Fibroblast of lung (primary cell): ENCODE data around the gene XRCC4. TPM values are rescaled to one million over a fixed set of nuclear protein-coding genes. Genes with fewer than 3 reads are reported as not detected.

Experiments
- DNase-seq, 2 donors: peaks; one replicate each; pipeline versions ENCODE4 v3.0.0 to v3.0.0-alpha.2; 2010; ENCODE audit warnings: low read depth in 2 of 2
- H2AFZ ChIP-seq: 2 replicates; pipeline ENCODE4 v1.5.1; 2012; ENCODE audit warnings: low read length, control low read depth, inconsistent platforms
- H3K27ac ChIP-seq: 2 replicates; pipeline ENCODE4 v1.5.1; 2011; ENCODE audit warnings: low read length, control low read depth; ENCODE audit not compliant: insufficient read depth
- H3K27me3 ChIP-seq: 2 replicates; pipeline ENCODE4 v1.5.1; 2011; ENCODE audit warnings: mild to moderate bottlenecking, low read length; ENCODE audit not compliant: control insufficient read depth, insufficient read depth
- H3K36me3 ChIP-seq: 2 replicates; pipeline ENCODE4 v1.5.1; 2011; ENCODE audit warnings: low read length; ENCODE audit not compliant: control insufficient read depth, insufficient read depth
- H3K4me1 ChIP-seq: 2 replicates; pipeline ENCODE4 v1.5.1; 2011; ENCODE audit warnings: low read length; ENCODE audit not compliant: control insufficient read depth, insufficient read depth; ENCODE audit errors: extremely low read depth
- H3K4me2 ChIP-seq: 2 replicates; pipeline ENCODE4 v1.5.1; 2011; ENCODE audit warnings: low read length, control low read depth; ENCODE audit not compliant: insufficient read depth; ENCODE audit errors: extremely low read depth
- H3K4me3 ChIP-seq, 4 experiments: fragments of 200-600 bp in 1 of 4; sonication (generic) in 1 of 4; replicated peaks in 1 of 4; 2 replicates each; pipeline ENCODE4 v1.5.1; 2011 to 2016; ENCODE audit warnings: low read length in 4 of 4, low read depth in 3 of 4, mild to moderate bottlenecking in 3 of 4, control low read depth in 2 of 4, inconsistent platforms in 1 of 4, mixed read lengths in 1 of 4; ENCODE audit not compliant: insufficient read depth in 1 of 4; ENCODE audit errors: control extremely low read depth in 1 of 4
- H3K79me2 ChIP-seq: 2 replicates; pipeline ENCODE4 v1.5.1; 2012; ENCODE audit warnings: mild to moderate bottlenecking, low read length, inconsistent platforms; ENCODE audit not compliant: control insufficient read depth, insufficient read depth
- H3K9ac ChIP-seq: 2 replicates; pipeline ENCODE4 v1.5.1; 2011; ENCODE audit warnings: mild to moderate bottlenecking, low read length, control low read depth; ENCODE audit not compliant: insufficient read depth
- H3K9me3 ChIP-seq: 2 replicates; pipeline ENCODE4 v1.5.1; 2012; ENCODE audit warnings: low read depth, low read length; ENCODE audit not compliant: control insufficient read depth, insufficient read depth
- H4K20me1 ChIP-seq: 2 replicates; pipeline ENCODE4 v1.5.1; 2011; ENCODE audit warnings: low read length; ENCODE audit not compliant: control insufficient read depth, insufficient read depth; ENCODE audit errors: extremely low read depth
- CTCF ChIP-seq, 2 donors: IDR thresholded peaks in 1 of 2; conservative IDR thresholded peaks in 1 of 2; 1 replicate in 1 of 2; 2 replicates in 1 of 2; pipeline ENCODE4 v1.5.1; 2011 to 2012; ENCODE audit warnings: low read length in 2 of 2, control low read depth in 1 of 2, inconsistent platforms in 1 of 2, low read depth in 1 of 2, mild to moderate bottlenecking in 1 of 2
- EZH2 ChIP-seq: IDR thresholded peaks from 2 replicates; pipeline ENCODE4 v1.5.1; 2012; ENCODE audit warnings: low read length, control low read depth, mild to moderate bottlenecking; ENCODE audit errors: missing control alignments
- polyA plus RNA-seq, 2 donors: library from polyadenylated mRNA; depleted of rRNA in 1 of 2; stranded (reverse) in 1 of 2; unstranded in 1 of 2; fragments of >200 nt; gene quantifications; 2 replicates each; pipeline ENCODE4 v1.2.1, GENCODE V29; 2011 to 2012; ENCODE audit warnings: missing spikeins in 1 of 2
- total RNA-seq: library from RNA; depleted of rRNA; stranded (reverse); fragments of >200 nt; gene quantifications from 2 replicates; pipeline ENCODE4 v1.2.1, GENCODE V29; 2014

The XRCC4 gene
- total and polyA plus RNA-seq, 2 donors (not counting 1 experiment from before 2014, with no cell fraction given), result 7.5 to 7.6 TPM

GRCh38 chr5:83313436-83313835, 236.1 kb downstream of the XRCC4 start:
- Histone ChIP-seq H3K27me3 (no peaks in the 10 kb centered on the region), H3K4me2 (no peak overlapping the region), H3K9me3 (no peaks in the 10 kb centered on the region), H3K4me3 (no peak overlapping the region), H2AFZ (no peak overlapping the region), H3K36me3 (no peaks in the 10 kb centered on the region), H3K27ac (no peak overlapping the region), H3K9ac (no peak overlapping the region), H4K20me1 (no peaks in the 10 kb centered on the region), H3K4me1 (peaks cover 2% of the 10 kb centered on the region), H3K79me2 (no peaks in the 10 kb centered on the region)
- TF ChIP-seq CTCF (conservative IDR thresholded peaks at IDR 0.05 in 1 of 2, IDR thresholded peaks at IDR 0.05 in 1 of 2; ENCODE audit: low read depth in 1 of 2, low read length in 2 of 2), result no peak
- TF ChIP-seq EZH2, result no peak
- peak in 1 of 2 donors; percentile 81 for DNase-seq

DNA sequence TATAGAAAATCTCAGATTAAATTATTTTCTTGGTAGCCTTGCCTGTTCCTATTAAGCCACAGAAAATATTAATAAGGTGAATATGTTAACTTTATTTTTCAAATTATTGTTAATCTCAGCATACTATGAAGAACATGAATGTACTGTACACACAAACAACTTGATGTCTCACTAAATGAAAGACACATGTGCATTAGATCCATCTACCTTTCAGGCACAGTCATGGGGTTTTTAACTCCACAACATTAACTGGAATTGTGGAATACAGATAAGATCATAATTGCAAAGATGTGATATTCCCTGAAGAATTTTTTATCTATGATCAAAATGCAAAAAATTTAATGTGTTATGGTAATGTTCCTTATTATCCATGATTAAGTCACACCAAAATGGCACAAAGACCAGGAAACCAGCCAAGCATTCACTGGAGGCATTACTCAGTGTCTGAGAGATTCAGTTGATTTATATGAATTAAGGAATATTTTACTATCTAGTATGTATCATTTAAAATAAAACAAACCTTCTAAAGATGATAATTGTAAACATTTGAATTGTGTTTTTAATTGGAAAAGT, 244.2 kb downstream of the XRCC4 start:
- DNase-seq, result peak in 1 of 2 donors; percentile 60
- Histone ChIP-seq H3K4me3 (no peak overlapping the region), H3K9ac (no peak overlapping the region), H3K27me3 (no peaks in the 10 kb centered on the region), H3K27ac (no peak overlapping the region), H3K79me2 (no peaks in the 10 kb centered on the region), H4K20me1 (no peaks in the 10 kb centered on the region), H3K9me3 (no peaks in the 10 kb centered on the region), H2AFZ (no peak overlapping the region), H3K4me2 (no peak overlapping the region), H3K36me3 (no peaks in the 10 kb centered on the region), H3K4me1 (peaks cover 2% of the 10 kb centered on the region)
- TF ChIP-seq CTCF (conservative IDR thresholded peaks at IDR 0.05 in 1 of 2, IDR thresholded peaks at IDR 0.05 in 1 of 2; ENCODE audit: low read depth in 1 of 2, low read length in 2 of 2) (no peak), EZH2 (no peak)

DNA sequence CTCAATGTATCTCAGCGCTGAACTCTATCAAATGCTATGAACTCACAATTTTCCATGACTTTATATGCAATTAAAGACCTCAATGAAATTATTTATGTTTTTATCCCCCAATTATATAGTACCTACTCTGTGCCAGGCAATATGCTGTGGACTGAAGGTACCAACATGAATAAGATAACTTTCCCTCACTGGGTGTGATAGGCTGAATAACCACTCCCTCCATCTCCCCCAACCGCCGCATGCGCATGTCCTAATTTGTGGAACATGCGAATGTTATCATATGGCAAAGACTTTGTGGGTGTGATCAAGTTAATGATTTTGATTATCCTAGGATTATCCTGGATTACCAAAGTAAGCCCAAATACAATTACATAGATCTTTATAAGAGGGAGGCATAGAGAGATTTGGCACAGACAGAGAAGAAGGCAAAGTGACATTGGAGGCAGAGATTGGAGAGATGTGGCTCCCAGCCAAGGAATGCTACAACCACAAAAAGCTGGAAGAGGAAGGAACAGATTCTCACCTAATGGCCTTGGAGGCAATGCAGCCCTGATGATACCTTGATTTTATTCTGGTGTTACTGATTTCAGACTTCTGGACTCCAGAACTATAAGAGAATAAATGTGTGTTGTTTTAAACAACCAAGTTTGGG, 245.1 kb downstream of the XRCC4 start:
- no peak overlapping the region for H3K9ac ChIP-seq
- no peaks in the 10 kb centered on the region for H3K9me3 ChIP-seq
- H3K27ac ChIP-seq, result no peak overlapping the region
- H3K4me2 ChIP-seq, result no peak overlapping the region
- peaks cover 2% of the 10 kb centered on the region for H3K4me1 ChIP-seq
- no peaks in the 10 kb centered on the region for H3K27me3 ChIP-seq
- DNase-seq, result peak in 1 of 2 donors; percentile 32
- no peaks in the 10 kb centered on the region for H3K36me3 ChIP-seq
- TF ChIP-seq EZH2 (no peak), CTCF (conservative IDR thresholded peaks at IDR 0.05 in 1 of 2, IDR thresholded peaks at IDR 0.05 in 1 of 2; ENCODE audit: low read depth in 1 of 2, low read length in 2 of 2) (no peak)
- no peaks in the 10 kb centered on the region for H4K20me1 ChIP-seq
- no peaks in the 10 kb centered on the region for H3K79me2 ChIP-seq
- no peak overlapping the region for H2AFZ ChIP-seq
- H3K4me3 ChIP-seq, result no peak overlapping the region
